ENCODE data around the gene BTBD7. TPM values are rescaled to one million over a fixed set of nuclear protein-coding genes. Genes with fewer than 3 reads are reported as not detected.
A peak's percentile ranks its signal among the peaks of the same experiment; 100 is the strongest.

The BTBD7 gene
- polyA plus RNA-seq, 1 donor (not counting 4 experiments of a cell fraction or from before 2014, with no cell fraction given), result 25.1 TPM

- Histone ChIP-seq H3K4me1 (ENCODE audit: control insufficient read depth, extremely low read depth, insufficient read depth, low read length) (peaks cover 18% of the 10 kb centered on the region), H3K79me2 (ENCODE audit: control insufficient read depth, insufficient read depth, low read length) (peaks cover 34% of the 10 kb centered on the region), H2AFZ (ENCODE audit: control insufficient read depth, low read length) (no peak overlapping the region), H3K27me3 (ENCODE audit: control insufficient read depth, extremely low read depth, insufficient read depth, low read length) (no peaks in the 10 kb centered on the region), H3K9me1 (ENCODE audit: control insufficient read depth, extremely low read depth, insufficient read depth, low read length) (peaks cover 3% of the 10 kb centered on the region), H3K4me2 (ENCODE audit: control insufficient read depth, extremely low read depth, insufficient read depth, low read depth, low read length) (no peak overlapping the region), H3K9ac (ENCODE audit: control insufficient read depth, extremely low read depth, insufficient read depth, low read length) (no peak overlapping the region), H3K9me3 (ENCODE audit: control insufficient read depth, low read depth, low read length) (no peaks in the 10 kb centered on the region), H3K36me3 (ENCODE audit: control insufficient read depth in 2 of 2, extremely low read depth in 1 of 2, insufficient read depth in 2 of 2, low read length in 2 of 2) (peaks cover 2 to 7% of the 10 kb centered on the region in 2 experiments), H3K4me3 (ENCODE audit: control insufficient read depth in 2 of 3, extremely low read depth in 1 of 3, insufficient read depth in 2 of 3, low read depth in 1 of 3, low read length in 3 of 3) (no peak overlapping the region), H3K27ac (ENCODE audit: control insufficient read depth, insufficient read depth, low read length) (no peak overlapping the region), H4K20me1 (ENCODE audit: control insufficient read depth, extremely low read depth, insufficient read depth, low read length) (no peaks in the 10 kb centered on the region)
- FAIRE-seq, result peak; percentile 55
- DNase-seq (ENCODE audit: low read depth, low spot score), result no peak
- dilution Hi-C loops (cut with MboI; ENCODE audit: extremely low pct_ligation_motif_present, low sequenced_read_pairs), result no loop called here
- TF ChIP-seq CTCF (optimal IDR thresholded peaks at IDR 0.05 in 1 of 3, IDR thresholded peaks at IDR 0.05 in 1 of 3, conservative IDR thresholded peaks at IDR 0.05 in 1 of 3; ENCODE audit: extremely low read depth in 1 of 3, insufficient read depth in 2 of 3, low read length in 3 of 3) (no peak), EZH2 (IDR thresholded peaks at IDR 0.05; ENCODE audit: low read length) (no peak)
These were observed 69.4 kb downstream of the BTBD7 start for GRCh38 chr14:93263416-93263815.

DNA sequence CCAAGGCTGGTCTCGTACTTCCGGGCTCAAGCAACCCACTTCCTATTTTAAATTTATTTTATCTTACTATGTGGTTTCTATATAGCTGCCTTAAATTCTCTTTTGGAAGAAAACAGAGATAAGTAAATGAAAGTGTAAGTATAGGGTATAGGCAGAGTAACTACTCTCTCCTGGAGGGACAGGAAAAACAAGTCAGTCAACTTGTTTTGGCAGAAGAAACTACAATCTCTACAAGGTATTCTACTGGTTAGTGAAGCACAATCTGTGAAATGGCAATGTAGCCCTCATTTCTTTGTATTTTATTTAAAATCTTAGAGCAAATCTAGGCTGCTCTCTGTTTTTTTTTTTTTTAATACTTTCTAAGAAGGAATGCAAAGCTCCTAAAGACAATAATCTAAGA lies 70.4 kb downstream of the BTBD7 start:
- DNase-seq (ENCODE audit: low read depth, low spot score), result no peak
- peaks cover 30% of the 10 kb centered on the region for H3K79me2 ChIP-seq (ENCODE audit: control insufficient read depth, insufficient read depth, low read length)
- no peak overlapping the region for H3K4me2 ChIP-seq (ENCODE audit: control insufficient read depth, extremely low read depth, insufficient read depth, low read depth, low read length)
- H3K4me1 ChIP-seq (ENCODE audit: control insufficient read depth, extremely low read depth, insufficient read depth, low read length), result peaks cover 18% of the 10 kb centered on the region
- no peak overlapping the region for H3K4me3 ChIP-seq (ENCODE audit: control insufficient read depth in 2 of 3, extremely low read depth in 1 of 3, insufficient read depth in 2 of 3, low read depth in 1 of 3, low read length in 3 of 3)
- no peaks in the 10 kb centered on the region for H3K9me1 ChIP-seq (ENCODE audit: control insufficient read depth, extremely low read depth, insufficient read depth, low read length)
- no peak for FAIRE-seq
- no peaks in the 10 kb centered on the region for H4K20me1 ChIP-seq (ENCODE audit: control insufficient read depth, extremely low read depth, insufficient read depth, low read length)
- peaks cover 2 to 7% of the 10 kb centered on the region in 2 experiments for H3K36me3 ChIP-seq (ENCODE audit: control insufficient read depth in 2 of 2, extremely low read depth in 1 of 2, insufficient read depth in 2 of 2, low read length in 2 of 2)
- H3K27me3 ChIP-seq (ENCODE audit: control insufficient read depth, extremely low read depth, insufficient read depth, low read length), result no peaks in the 10 kb centered on the region
- no peak overlapping the region for H2AFZ ChIP-seq (ENCODE audit: control insufficient read depth, low read length)
- TF ChIP-seq CTCF (optimal IDR thresholded peaks at IDR 0.05 in 1 of 3, IDR thresholded peaks at IDR 0.05 in 1 of 3, conservative IDR thresholded peaks at IDR 0.05 in 1 of 3; ENCODE audit: extremely low read depth in 1 of 3, insufficient read depth in 2 of 3, low read length in 3 of 3) (no peak), EZH2 (IDR thresholded peaks at IDR 0.05; ENCODE audit: low read length) (no peak)
- H3K9me3 ChIP-seq (ENCODE audit: control insufficient read depth, low read depth, low read length), result no peaks in the 10 kb centered on the region
- no peak overlapping the region for H3K27ac ChIP-seq (ENCODE audit: control insufficient read depth, insufficient read depth, low read length)
- dilution Hi-C loops (cut with MboI; ENCODE audit: extremely low pct_ligation_motif_present, low sequenced_read_pairs), result no loop called here
- no peak overlapping the region for H3K9ac ChIP-seq (ENCODE audit: control insufficient read depth, extremely low read depth, insufficient read depth, low read length)
